NCI-H2029 (cell line): Measurements from ENCODE around the gene DIP2C.

ENCODE experiments used
- DNase-seq: peaks from one replicate; lab custom pipeline; 2025; lab: John Stamatoyannopoulos, UW

The DIP2C gene

GRCh38 chr10:235915-236314 is 453.6 kb downstream of the DIP2C start:
- DNase-seq = no peak

GRCh38 chr10:234708-235406 is 454.6 kb downstream of the DIP2C start:
- DNase-seq = no peak

- no peak for DNase-seq
These were observed 456.6 kb downstream of the DIP2C start for GRCh38 chr10:232878-233277.

GRCh38 chr10:232061-232460 is 457.4 kb downstream of the DIP2C start:
- no peak for DNase-seq

- DNase-seq = no peak
These were observed 458.7 kb downstream of the DIP2C start for GRCh38 chr10:230758-231157.

- DNase-seq = no peak
These were observed 461.1 kb downstream of the DIP2C start for GRCh38 chr10:228366-228765.

- no peak for DNase-seq
These were observed 462.5 kb downstream of the DIP2C start for GRCh38 chr10:227014-227413.

- no peak for DNase-seq
These were observed 463.4 kb downstream of the DIP2C start for GRCh38 chr10:226018-226417.

- peak; percentile 21 for DNase-seq
These were observed 464.9 kb downstream of the DIP2C start for GRCh38 chr10:224571-224970.
